Left lung (tissue), 10 donors: ENCODE results near the gene SEL1L2. TPM values are rescaled to one million over a fixed set of nuclear protein-coding genes. Genes with fewer than 3 reads are reported as not detected.

ENCODE experiments used
- ATAC-seq: fragments of 200-7000 bp; cut with Tn5 transposase; one replicate; pipeline ENCODE4 v1.9.1; 2020; ENCODE audit warnings: moderate library complexity
- DNase-seq, 4 donors: peaks; one replicate each; pipeline ENCODE4 v3.0.0-alpha.2; 2013 to 2020
- H3K27ac ChIP-seq, 2 donors: fragments of 200-600 bp; sonication (generic) in 1 of 2; one replicate each; pipeline versions ENCODE4 v1.5.0 to v1.8.0; 2020 to 2021
- H3K27me3 ChIP-seq, 2 donors: fragments of 200-600 bp; sonication (generic) in 1 of 2; one replicate each; pipeline versions ENCODE4 v1.5.0 to v1.8.0; 2020 to 2021
- H3K36me3 ChIP-seq, 2 donors: fragments of 200-600 bp; sonication (generic) in 1 of 2; one replicate each; pipeline versions ENCODE4 v1.5.0 to v1.8.0; 2020 to 2021
- H3K4me1 ChIP-seq, 2 donors: fragments of 200-600 bp; one replicate each; pipeline ENCODE4 v1.8.0; 2021
- H3K4me3 ChIP-seq, 2 donors: fragments of 200-600 bp; sonication (generic) in 1 of 2; one replicate each; pipeline versions ENCODE4 v1.5.0 to v1.8.0; 2020 to 2021; ENCODE audit warnings: mild to moderate bottlenecking in 1 of 2
- H3K9me3 ChIP-seq, 2 donors: fragments of 200-600 bp; sonication (generic) in 1 of 2; one replicate each; pipeline versions ENCODE4 v1.5.0 to v1.8.0; 2020 to 2021
- CTCF ChIP-seq, 2 donors: fragments of 200-600 bp; sonication (generic) in 1 of 2; IDR thresholded peaks; one replicate each; pipeline versions ENCODE4 v1.5.0 to v1.8.0; 2021; ENCODE audit warnings: antibody characterized with exemption in 2 of 2
- intact Hi-C, 2 donors: fragments of 100-400 bp; cut with DNase I; formaldehyde crosslinking; loops; one replicate each; pipeline versions ENCODE4 v1.11.2 to v1.14.2; 2022
- polyA plus RNA-seq, 6 donors: library from polyadenylated mRNA; unstranded; fragments of 120-200 nt; gene quantifications; one replicate each; pipeline ENCODE4 v1.2.1, GENCODE V29; 2013; ENCODE audit not compliant: insufficient read length in 6 of 6
- total RNA-seq, 2 donors: library from RNA; stranded (reverse); fragmentation: NEBNext Ultra II Directional; extraction: Animal tissue kit (Norgen Biotek cat#: 25700); gene quantifications; one replicate each; pipeline ENCODE4 v1.2.1, GENCODE V29; 2021
- donor health status: DM: no; HTN: yes; CAD: no.
- donor health status: DM: no; HTN: no; CAD: no.

SEL1L2 gene
- total and polyA plus RNA-seq, 8 donors: not detected

- Histone ChIP-seq H3K27me3 (no peaks in the 10 kb centered on the region), H3K9me3 (no peaks in the 10 kb centered on the region), H3K4me1 (no peaks in the 10 kb centered on the region), H3K4me3 (no peak overlapping the region), H3K36me3 (no peaks in the 10 kb centered on the region), H3K27ac (no peak overlapping the region)
- ATAC-seq: no peak
- DNase-seq: no peak
- TF ChIP-seq CTCF (IDR thresholded peaks at IDR 0.05): no peak
- intact Hi-C loops: no loop called here
These were observed 81.3 kb downstream of the SEL1L2 start for GRCh38 chr20:13909067-13909466.

- Histone ChIP-seq H3K9me3 (no peaks in the 10 kb centered on the region), H3K4me1 (no peaks in the 10 kb centered on the region), H3K4me3 (no peak overlapping the region), H3K27me3 (no peaks in the 10 kb centered on the region), H3K27ac (no peak overlapping the region), H3K36me3 (no peaks in the 10 kb centered on the region)
- DNase-seq (no peak), ATAC-seq (no peak)
- TF ChIP-seq CTCF (IDR thresholded peaks at IDR 0.05): no peak
- intact Hi-C loops: no loop called here
These were observed 85.6 kb downstream of the SEL1L2 start for GRCh38 chr20:13904766-13905165.

GRCh38 chr20:13900496-13900895 lies 89.9 kb downstream of the SEL1L2 start:
- H3K27me3 ChIP-seq: no peaks in the 10 kb centered on the region
- H3K4me1 ChIP-seq: no peaks in the 10 kb centered on the region
- H3K36me3 ChIP-seq: no peaks in the 10 kb centered on the region
- H3K27ac ChIP-seq: no peak overlapping the region
- intact Hi-C loops: no loop called here
- ATAC-seq (no peak), DNase-seq (no peak)
- no peaks in the 10 kb centered on the region for H3K9me3 ChIP-seq
- no peak overlapping the region for H3K4me3 ChIP-seq
- TF ChIP-seq CTCF (IDR thresholded peaks at IDR 0.05): no peak

- no peaks in the 10 kb centered on the region for H3K4me1 ChIP-seq
- no peaks in the 10 kb centered on the region for H3K27me3 ChIP-seq
- no peak overlapping the region for H3K4me3 ChIP-seq
- intact Hi-C loops: no loop called here
- H3K9me3 ChIP-seq: peaks cover 0 to under 1% of the 10 kb centered on the region in 2 donors
- ATAC-seq (no peak), DNase-seq (no peak)
- no peak overlapping the region for H3K27ac ChIP-seq
- no peaks in the 10 kb centered on the region for H3K36me3 ChIP-seq
- TF ChIP-seq CTCF (IDR thresholded peaks at IDR 0.05): no peak
These were observed 92.3 kb downstream of the SEL1L2 start for GRCh38 chr20:13898012-13898612.

GRCh38 chr20:13891575-13891974 lies 98.8 kb downstream of the SEL1L2 start:
- Histone ChIP-seq H3K4me1 (no peaks in the 10 kb centered on the region), H3K27ac (no peak overlapping the region), H3K27me3 (no peaks in the 10 kb centered on the region), H3K36me3 (no peaks in the 10 kb centered on the region), H3K4me3 (no peak overlapping the region), H3K9me3 (peaks cover 4 to 24% of the 10 kb centered on the region in 2 donors)
- intact Hi-C loops: no loop called here
- ATAC-seq (no peak), DNase-seq (no peak)
- TF ChIP-seq CTCF (IDR thresholded peaks at IDR 0.05): no peak
